HepG2 (cell line): ENCODE data around the gene HADH. TPM values are rescaled to one million over a fixed set of nuclear protein-coding genes. Genes with fewer than 3 reads are reported as not detected.

Experiments
- CREBL2 ChIP-seq: sonication (generic); formaldehyde crosslinking; IDR thresholded peaks from 2 replicates; pipeline ENCODE4 v1.8.1; 2023; ENCODE audit warnings: missing genetic modification reagents, mild to moderate bottlenecking, borderline replicate concordance
- FOXO1 ChIP-seq: sonication (generic); formaldehyde crosslinking; IDR thresholded peaks from 2 replicates; pipeline ENCODE4 v1.4.0; 2020; ENCODE audit warnings: missing genetic modification reagents
- GPN1 ChIP-seq: sonication (generic); formaldehyde crosslinking; IDR thresholded peaks from 2 replicates; pipeline ENCODE4 v1.5.1; 2020; ENCODE audit warnings: missing genetic modification reagents, borderline replicate concordance
- HOXD1 ChIP-seq: sonication (generic); formaldehyde crosslinking; IDR thresholded peaks from 2 replicates; pipeline ENCODE4 v1.5.0; 2020; ENCODE audit warnings: missing genetic modification reagents
- MTA3 ChIP-seq: sonication (generic); formaldehyde crosslinking; IDR thresholded peaks from 2 replicates; pipeline ENCODE4 v1.4.0; 2020; ENCODE audit warnings: missing genetic modification reagents
- PAWR ChIP-seq: sonication (generic); formaldehyde crosslinking; IDR thresholded peaks from 2 replicates; pipeline ENCODE4 v1.4.0; 2020; ENCODE audit warnings: missing genetic modification reagents, mild to moderate bottlenecking, borderline replicate concordance
- SIN3B ChIP-seq: fragments of 150-350 bp; IDR thresholded peaks from 2 replicates; pipeline ENCODE4 v1.6.1; 2014; ENCODE audit warnings: low read length
- SOX13 ChIP-seq, 3 experiments: fragments of 450-650 bp in 1 of 3; sonication (generic) in 1 of 3; formaldehyde crosslinking in 1 of 3; IDR thresholded peaks in 2 of 3; conservative IDR thresholded peaks in 1 of 3; 2 replicates each; pipeline versions ENCODE4 v1.5.0 to v1.6.1; 2016 to 2020; ENCODE audit warnings: antibody characterized with exemption in 1 of 3, mild to moderate bottlenecking in 1 of 3, missing compliant biosample characterization in 1 of 3, missing genetic modification reagents in 1 of 3, moderate library complexity in 1 of 3
- SRY ChIP-seq: sonication (generic); formaldehyde crosslinking; IDR thresholded peaks from 2 replicates; pipeline ENCODE4 v1.8.0; 2022; ENCODE audit warnings: mild to moderate bottlenecking, missing genetic modification reagents
- ZBTB42 ChIP-seq: sonication (generic); formaldehyde crosslinking; IDR thresholded peaks from 2 replicates; pipeline ENCODE4 v1.5.0; 2020; ENCODE audit warnings: mild to moderate bottlenecking, missing genetic modification reagents
- ZHX2 ChIP-seq, 2 experiments: sonication (generic) in 1 of 2; formaldehyde crosslinking in 1 of 2; IDR thresholded peaks; 2 replicates each; pipeline versions ENCODE4 v1.6.1 to v1.9.0; 2014 to 2022; ENCODE audit warnings: antibody characterized with exemption in 1 of 2, borderline replicate concordance in 1 of 2, inconsistent platforms in 1 of 2, low read depth in 1 of 2, missing genetic modification reagents in 1 of 2
- ZNF44 ChIP-seq: sonication (generic); formaldehyde crosslinking; IDR thresholded peaks from 2 replicates; pipeline ENCODE4 v1.5.1; 2020; ENCODE audit warnings: mild to moderate bottlenecking, missing genetic modification reagents
- ZNF646 ChIP-seq: sonication (generic); formaldehyde crosslinking; IDR thresholded peaks from 2 replicates; pipeline ENCODE4 v1.9.0; 2021; ENCODE audit warnings: mild to moderate bottlenecking, missing genetic modification reagents
- ZNF776 ChIP-seq: sonication (generic); formaldehyde crosslinking; IDR thresholded peaks from 2 replicates; pipeline ENCODE4 v1.4.0; 2020; ENCODE audit warnings: mild to moderate bottlenecking, missing genetic modification reagents
- ZSCAN25 ChIP-seq: sonication (generic); formaldehyde crosslinking; IDR thresholded peaks from 2 replicates; pipeline ENCODE4 v1.8.0; 2022; ENCODE audit warnings: mild to moderate bottlenecking, missing genetic modification reagents
- polyA plus RNA-seq, 8 experiments: library from polyadenylated mRNA; depleted of rRNA in 3 of 8; stranded (reverse) in 7 of 8; unstranded in 1 of 8; fragments of >200 nt; fragmentation: Illumina TruSeq in 4 of 8; extraction: Trizol in 4 of 8; gene quantifications; 2 replicates each; pipeline versions ENCODE4 v1.2.1 to v1.2.3, GENCODE V29; 2011 to 2016; ENCODE audit warnings: low read depth in 4 of 8, missing spikeins in 1 of 8, mixed read lengths in 1 of 8; ENCODE audit not compliant: insufficient read depth in 1 of 8
- total RNA-seq, 5 experiments: library from RNA; depleted of rRNA; stranded (reverse); fragments of >200 nt; fragmentation: Illumina TruSeq; extraction: Trizol; gene quantifications; 2 replicates each; pipeline ENCODE4 v1.2.3, GENCODE V29; 2016; ENCODE audit warnings: low read depth in 1 of 5

Gene HADH
- total and polyA plus RNA-seq, 2 of the 13 experiments (the other 11 are each of a cell fraction or from before 2014, with no cell fraction given), result 29.6 to 33.9 TPM

- TF ChIP-seq ZHX2 (IDR thresholded peaks at IDR 0.05; ENCODE audit: low read depth) (no peak), ZHX2 (CRISPR knock-in tag; IDR thresholded peaks at IDR 0.05; ENCODE audit: borderline replicate concordance) (no peak; the same call in 1 of the 2 replicates), CREBL2 (0 out of 2 replicates have a peak, but pooled peaks have one; percentile 49), MTA3 (CRISPR knock-in tag) (no peak), ZNF776 (CRISPR knock-in tag) (0 out of 2 replicates have a peak, but pooled peaks have one; percentile 53), PAWR (CRISPR knock-in tag) (no peak), GPN1 (CRISPR knock-in tag) (no peak), SRY (CRISPR knock-in tag) (0 out of 2 replicates have a peak, but pooled peaks have one; percentile 62), SOX13 (IDR thresholded peaks at IDR 0.05) (no peak), SOX13 (CRISPR knock-in tag; conservative IDR thresholded peaks at IDR 0.05 in 1 of 2, IDR thresholded peaks at IDR 0.05 in 1 of 2) (no peak), ZNF646 (CRISPR knock-in tag) (no peak), ZSCAN25 (CRISPR knock-in tag) (0 out of 2 replicates have a peak, but pooled peaks have one; percentile 26), HOXD1 (CRISPR knock-in tag) (no peak; the same call in 1 of the 2 replicates), FOXO1 (CRISPR knock-in tag) (peak; percentile 33; the same call in 1 of the 2 replicates), SIN3B (no peak), ZBTB42 (CRISPR knock-in tag) (no peak), ZNF44 (CRISPR knock-in tag) (peak; percentile 81; the same call in 1 of the 2 replicates)
These were observed at the start of gene HADH (continued) for GRCh38 chr4:107989537-107990386.
